C1 segment of cervical spinal cord (tissue), 14 donors: ENCODE measurements around the gene BTBD6.
A peak's percentile ranks its signal among the peaks of the same experiment; 100 is the strongest.

Experiments used
- DNase-seq, 14 donors: peaks; one replicate each; lab custom pipeline; 2025; lab: John Stamatoyannopoulos, UW

The BTBD6 gene

DNA sequence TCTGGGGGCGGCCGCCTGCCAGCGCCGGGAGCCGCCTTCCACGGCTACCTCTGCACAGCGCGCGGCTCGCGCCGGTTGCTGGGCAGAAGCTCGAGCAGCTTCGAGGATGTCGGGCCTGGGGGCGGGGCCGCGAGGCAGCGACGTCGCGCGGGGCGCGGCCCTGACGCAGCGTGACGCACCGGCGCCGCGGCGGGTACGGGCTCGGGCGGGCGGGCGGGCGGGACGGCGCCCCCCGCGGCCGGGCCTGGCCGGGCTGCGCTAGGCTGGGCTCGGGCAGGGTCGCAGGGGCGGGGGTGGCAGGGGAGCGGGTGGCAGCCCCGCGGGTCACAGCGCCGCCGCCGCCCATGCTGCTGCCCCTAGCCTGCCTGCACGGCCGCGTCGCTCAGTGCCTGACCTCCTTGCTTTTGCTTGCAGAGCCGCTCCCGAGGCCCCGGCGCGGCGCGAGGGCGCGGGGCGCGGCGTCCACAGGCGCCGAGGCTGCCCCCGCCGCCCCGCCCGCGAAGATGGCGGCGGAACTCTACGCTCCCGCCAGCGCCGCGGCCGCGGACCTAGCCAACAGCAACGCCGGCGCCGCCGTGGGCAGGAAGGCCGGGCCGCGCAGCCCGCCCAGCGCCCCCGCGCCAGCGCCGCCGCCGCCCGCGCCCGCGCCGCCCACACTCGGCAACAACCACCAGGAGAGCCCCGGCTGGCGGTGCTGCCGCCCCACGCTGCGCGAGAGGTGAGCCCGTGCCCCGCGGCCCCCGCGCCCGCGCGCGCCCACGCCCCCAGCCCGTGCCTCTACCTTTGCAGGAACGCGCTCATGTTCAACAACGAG is at the start of gene BTBD6:
Gene BTBD6 (plus strand): TSS at position 166 of the 814 bp plus-strand sequence. CDS start 179 bp downstream, at position 345.
- DNase-seq, result peak in 13 of 14 donors; percentile 9 to 79 (median 59)

- no peak for DNase-seq
Observed at GRCh38 chr14:105198588-105198987, 49.7 kb upstream of the BTBD6 start.

- no peak for DNase-seq
Observed at GRCh38 chr14:105199093-105199492, 49.2 kb upstream of the BTBD6 start.

DNA sequence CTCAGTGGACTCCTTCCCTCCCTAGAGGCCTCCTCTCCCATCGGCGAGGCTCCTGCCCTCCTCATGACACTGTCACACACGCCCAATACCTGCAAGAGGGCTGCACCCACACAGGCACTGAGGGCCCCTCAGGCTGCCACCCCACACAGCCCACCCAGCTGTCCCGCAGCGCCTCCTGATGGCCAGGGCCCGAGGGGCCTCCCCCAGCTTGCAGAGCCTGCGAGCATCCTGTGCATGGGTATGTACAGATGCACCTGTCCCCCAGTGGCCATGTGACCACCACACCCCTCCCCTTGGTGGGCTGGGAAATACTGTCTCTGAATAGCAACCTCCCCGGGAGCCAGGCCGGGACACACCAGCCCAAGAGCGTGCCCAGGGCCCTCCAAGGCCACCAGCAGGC is 48.3 kb upstream of the BTBD6 start:
- no peak for DNase-seq

DNA sequence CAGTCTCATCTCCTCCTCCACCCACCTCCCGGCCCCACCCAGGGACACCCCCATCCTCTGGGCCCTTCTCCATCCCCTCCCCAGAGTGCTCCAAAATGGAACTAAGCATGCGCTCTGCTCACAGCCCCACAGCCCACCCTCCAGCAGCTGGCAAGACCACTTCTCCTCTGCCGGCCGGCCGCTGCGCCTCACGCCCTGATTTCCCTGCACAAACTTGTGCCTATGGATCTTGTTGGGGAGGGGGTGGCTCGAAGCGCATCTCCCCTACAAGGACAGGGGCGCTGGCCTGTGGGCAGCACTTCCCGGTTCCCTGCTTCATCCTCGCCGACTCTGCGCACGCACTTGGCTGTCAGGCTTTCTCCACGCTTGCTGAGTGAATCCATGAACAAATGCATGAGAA is 47.7 kb upstream of the BTBD6 start:
- no peak for DNase-seq

- DNase-seq, result no peak
Observed at GRCh38 chr14:105201156-105201924, 47.0 kb upstream of the BTBD6 start.

GRCh38 chr14:105201925-105202513 is 46.3 kb upstream of the BTBD6 start:
- DNase-seq, result peak in 1 of 14 donors; percentile 38

GRCh38 chr14:105203057-105203531 is 45.2 kb upstream of the BTBD6 start:
- DNase-seq, result peak in 11 of 14 donors; percentile 27 to 80 (median 53)

DNA sequence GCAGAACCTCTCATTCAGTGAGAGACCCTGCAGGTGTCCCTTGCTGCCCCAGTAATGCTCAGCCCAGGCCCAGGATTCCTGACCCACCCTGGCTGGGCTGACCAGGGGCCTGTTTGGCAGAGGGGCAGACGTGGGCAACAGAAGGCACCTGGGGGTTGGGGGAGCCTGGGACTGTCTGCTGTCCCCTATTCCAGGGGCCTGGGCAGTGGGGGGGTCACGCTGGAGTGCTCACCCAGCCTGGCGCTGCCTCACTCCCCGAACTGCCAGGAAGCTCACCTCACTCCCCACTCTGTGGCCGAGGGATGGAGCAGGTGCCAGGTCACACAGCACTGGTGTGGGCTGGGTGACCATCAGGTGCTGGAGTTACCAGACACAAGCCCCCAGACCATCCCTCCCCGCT is 44.6 kb upstream of the BTBD6 start:
- no peak for DNase-seq

DNA sequence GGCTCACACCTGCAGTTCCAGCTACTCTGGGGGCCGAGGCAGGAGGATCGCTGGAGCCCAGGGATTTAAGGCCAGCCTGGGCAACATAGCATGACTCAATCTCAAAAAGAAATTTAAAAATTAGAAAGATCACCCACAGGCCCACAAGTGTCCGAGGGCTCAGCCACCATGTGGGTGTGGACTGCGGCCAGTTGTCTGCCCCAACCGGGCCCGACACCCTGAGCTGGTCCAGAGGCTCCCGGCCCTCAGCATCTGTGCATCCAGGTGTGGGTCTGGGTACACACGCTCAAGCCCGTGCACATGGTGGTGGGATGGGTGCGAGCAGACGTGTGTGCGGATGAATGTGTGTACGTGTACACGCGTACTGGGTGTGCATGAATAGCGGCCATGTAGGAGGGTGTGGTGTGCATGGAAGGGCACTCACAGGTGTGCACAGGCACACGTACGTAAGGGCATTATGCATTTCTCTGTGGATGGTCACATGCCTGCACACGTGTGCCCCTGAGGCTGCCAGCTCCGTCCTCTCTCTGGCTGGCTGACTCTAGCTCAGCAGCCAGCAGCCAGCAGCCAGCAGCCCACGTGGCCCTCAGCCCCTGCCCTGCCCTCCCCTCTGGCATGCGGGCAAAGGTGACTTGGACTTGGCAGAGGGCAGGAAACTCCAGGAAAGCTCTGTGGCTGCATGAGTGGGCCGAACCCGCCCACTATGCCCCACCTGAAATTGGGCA is 44.0 kb upstream of the BTBD6 start:
- DNase-seq, result peak in 11 of 14 donors; percentile 15 to 81 (median 46)

DNA sequence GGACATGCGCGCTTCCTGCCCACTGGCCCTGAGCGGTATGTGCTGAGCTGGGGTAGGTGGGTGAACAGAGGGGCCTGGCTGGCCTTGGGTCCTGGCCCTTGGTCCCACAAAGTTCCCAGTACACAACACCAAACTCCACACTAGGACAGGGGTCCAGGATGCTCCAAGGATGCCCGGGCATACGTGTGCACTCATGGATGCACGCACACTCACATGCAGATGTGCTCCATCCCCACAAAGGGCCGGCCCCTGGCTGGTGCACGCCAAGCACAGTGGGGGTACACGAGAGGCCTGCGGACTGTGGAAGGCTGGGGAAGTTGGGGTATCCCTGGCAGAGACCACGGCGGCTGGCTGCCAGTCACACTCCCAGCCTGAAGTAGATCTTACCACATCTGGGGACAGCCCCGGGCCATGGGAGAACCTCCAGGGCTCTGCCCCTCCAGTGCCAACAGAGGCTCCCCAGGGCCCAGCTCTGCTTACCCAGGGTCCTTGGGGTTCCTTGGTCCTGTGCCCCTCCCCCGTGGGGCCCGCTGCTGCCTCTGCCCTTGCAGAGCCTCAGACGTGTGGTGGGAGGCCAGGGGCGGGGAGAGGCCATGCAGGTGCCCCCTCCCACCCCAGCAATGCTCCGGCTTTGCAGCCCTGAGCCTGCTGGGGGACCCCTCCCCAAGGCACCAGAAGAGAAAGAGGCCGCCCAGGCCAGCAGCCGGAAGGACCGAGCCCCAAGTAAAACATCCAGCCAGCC is 43.2 kb upstream of the BTBD6 start:
- DNase-seq, result no peak

- DNase-seq, result peak in 2 of 14 donors; percentile 17 to 25
Observed at GRCh38 chr14:105205673-105206208, 42.6 kb upstream of the BTBD6 start.

DNA sequence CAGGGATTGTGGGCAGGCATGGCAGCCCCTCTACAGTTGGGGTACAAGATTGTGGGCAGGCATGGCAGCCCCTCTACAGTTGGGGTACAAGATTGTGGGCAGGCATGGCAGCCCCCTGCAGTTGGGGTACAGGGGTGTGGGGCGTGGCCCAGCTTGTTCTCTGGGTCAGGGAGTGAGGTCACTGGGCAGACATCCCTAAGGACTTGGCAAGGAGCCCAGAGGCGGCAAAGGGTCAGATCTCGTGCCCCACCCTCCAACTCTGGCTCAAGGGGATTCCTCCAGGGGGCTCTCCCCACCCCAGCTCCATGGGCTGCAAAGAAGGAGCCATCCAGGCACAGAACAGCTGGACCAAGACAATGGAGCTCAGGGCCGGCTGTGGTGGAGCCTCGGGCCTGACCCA is 41.5 kb upstream of the BTBD6 start:
- DNase-seq, result no peak

GRCh38 chr14:105207460-105207901 is 40.9 kb upstream of the BTBD6 start:
- DNase-seq, result no peak

DNA sequence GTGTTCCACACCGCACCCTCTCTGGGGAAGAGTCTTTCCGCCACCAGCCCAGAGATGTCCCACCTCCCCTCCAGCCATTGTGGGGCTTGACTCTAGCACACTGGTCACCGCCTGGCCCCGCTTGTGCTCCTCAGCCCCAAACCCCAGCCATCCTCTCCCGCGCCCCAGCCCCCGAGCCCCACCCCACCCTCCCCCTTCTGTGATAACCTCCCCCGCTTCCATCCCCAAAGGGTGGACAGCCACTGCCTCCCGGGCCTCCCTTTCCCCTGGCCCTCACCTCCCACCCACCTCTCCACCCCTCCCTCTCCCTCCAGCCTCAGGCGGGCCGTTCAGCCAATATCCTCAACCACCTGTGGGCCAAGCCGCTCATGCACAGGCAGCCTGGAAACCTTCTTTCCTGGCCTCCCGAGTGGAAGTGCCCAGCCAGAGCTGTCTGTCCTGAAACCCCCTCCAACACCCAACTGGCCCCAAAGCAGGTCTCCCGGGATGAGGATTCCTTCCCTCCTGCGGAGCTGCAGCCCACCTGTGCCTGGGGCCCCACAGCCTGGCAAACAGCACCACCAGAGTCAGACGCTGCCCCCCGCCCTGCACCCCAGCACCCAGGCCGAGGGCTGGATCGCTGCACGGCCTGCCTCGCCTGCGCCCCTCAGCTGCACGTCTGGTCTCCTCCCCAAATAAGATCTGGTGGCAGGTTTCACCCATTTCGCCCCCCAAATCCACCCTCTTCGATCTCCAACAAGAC is 40.2 kb upstream of the BTBD6 start:
- DNase-seq, result no peak

- no peak for DNase-seq
Observed at GRCh38 chr14:105208738-105209075, 39.6 kb upstream of the BTBD6 start.

GRCh38 chr14:105209091-105209490 is 39.2 kb upstream of the BTBD6 start:
- DNase-seq, result no peak

GRCh38 chr14:105209646-105210045 is 38.7 kb upstream of the BTBD6 start:
- no peak for DNase-seq

- DNase-seq, result no peak
Observed at GRCh38 chr14:105210266-105211025, 37.9 kb upstream of the BTBD6 start.
